ENCODE results near the gene TNFAIP8L3. TPM values are rescaled to one million over a fixed set of nuclear protein-coding genes. Genes with fewer than 3 reads are reported as not detected.

TNFAIP8L3 gene
- total and polyA plus RNA-seq, 9 of the 15 experiments (the other 6 are each of a cell fraction or from before 2014, with no cell fraction given) = 0.13 TPM; not detected in 8

GRCh38 chr15:51082246-51082645, 12.5 kb downstream of the TNFAIP8L3 start:
- in situ Hi-C loops (cut with MboI) = no loop called here
- Histone ChIP-seq H3K4me1 (replicated peaks in 1 of 2; ENCODE audit: control insufficient read depth in 2 of 2, insufficient read depth in 2 of 2, low read length in 2 of 2) (peaks cover 3 to 8% of the 10 kb centered on the region in 2 experiments; a peak in 4 of 5 replicates), H3K27ac (ENCODE audit: extremely low read depth, low read depth, low read length) (no peak overlapping the region), H3K36me3 (ENCODE audit: control insufficient read depth, insufficient read depth, low read length) (no peaks in the 10 kb centered on the region), H3K4me2 (ENCODE audit: insufficient read depth, low read length) (no peak overlapping the region), H3K4me3 (no peak overlapping the region), H2AFZ (ENCODE audit: low read depth, low read length) (no peak overlapping the region), H4K20me1 (replicated peaks; ENCODE audit: control insufficient read depth, insufficient read depth, low read length) (no peaks in the 10 kb centered on the region), H3K79me2 (ENCODE audit: control insufficient read depth, insufficient read depth, low read length) (no peaks in the 10 kb centered on the region), H3K9ac (ENCODE audit: insufficient read depth in 1 of 2, low read depth in 2 of 2, low read length in 2 of 2) (no peak overlapping the region), H3K9me3 (replicated peaks; ENCODE audit: control insufficient read depth, insufficient read depth, low read depth, low read length) (no peaks in the 10 kb centered on the region), H3K27me3 (ENCODE audit: control insufficient read depth in 2 of 2, insufficient read depth in 2 of 2, low read length in 2 of 2) (no peaks in the 10 kb centered on the region), H3K9me1 (ENCODE audit: control insufficient read depth, insufficient read depth, low read length) (no peaks in the 10 kb centered on the region)
- DNase-seq (ENCODE audit: extremely low read depth in 1 of 4, low spot score in 3 of 4) (no peak), FAIRE-seq (peak; percentile 40), ATAC-seq (no peak)
- ChIA-PET CTCF (ENCODE audit: low intra/inter-chr PET ratio) (no interaction called here), POLR2A (interaction anchor here (0.8 kb wide), 1 partner anchor 29 kb away, joined by 3 read pairs; no protein-coding TSS in a partner anchor)
- no TSS peak for BruUV-seq (replicated peaks)
- no peak for TF ChIP-seq CEBPG (CRISPR knock-in tag; IDR thresholded peaks at IDR 0.05)
- TF ChIP-seq CEBPG (tag; conservative IDR thresholded peaks at IDR 0.05 in 1 of 2, IDR thresholded peaks at IDR 0.05 in 1 of 2) = no peak
- TF ChIP-seq DEAF1 (CRISPR knock-in tag; IDR thresholded peaks at IDR 0.05) = no peak
- TF ChIP-seq SAFB2 (IDR thresholded peaks at IDR 0.05; ENCODE audit: borderline replicate concordance, low read depth, low read length, severe bottlenecking) = no peak
- TF ChIP-seq ZBTB8A (IDR thresholded peaks at IDR 0.05; ENCODE audit: partially characterized antibody) = no peak
- intact Hi-C loops (cut with micrococcal nuclease) = no loop called here
- 82% methylated on average over 1 of the region's 1 CpG for WGBS (ENCODE audit: insufficient coverage, low coverage, missing lambda C conversion rate)

All from K562 (cell line).